HepG2 (cell line): ENCODE results near the gene LYZL1. TPM values are rescaled to one million over a fixed set of nuclear protein-coding genes. Genes with fewer than 3 reads are reported as not detected.

Experiments used
- DR1 ChIP-seq: sonication (generic); formaldehyde crosslinking; IDR thresholded peaks from 2 replicates; pipeline ENCODE4 v1.8.0; 2021; ENCODE audit warnings: mild to moderate bottlenecking, missing genetic modification reagents, inconsistent platforms
- HNF1A ChIP-seq, 2 experiments: sonication (generic) in 1 of 2; formaldehyde crosslinking in 1 of 2; IDR thresholded peaks; 2 replicates each; pipeline versions ENCODE4 v1.4.0 to v1.6.1; 2016 to 2020; ENCODE audit warnings: borderline replicate concordance in 1 of 2, low read depth in 1 of 2, mild to moderate bottlenecking in 1 of 2, missing genetic modification reagents in 1 of 2
- HNRNPL ChIP-seq: fragments of 200-400 bp; formaldehyde crosslinking; IDR thresholded peaks from 2 replicates; pipeline ENCODE4 v1.6.1; 2017; ENCODE audit warnings: mild to moderate bottlenecking, low read depth, low read length
- PTBP1 ChIP-seq: fragments of 200-400 bp; formaldehyde crosslinking; IDR thresholded peaks from 2 replicates; pipeline ENCODE4 v1.6.1; 2018; ENCODE audit warnings: low read length, low read depth; ENCODE audit not compliant: poor library complexity, severe bottlenecking
- SALL2 ChIP-seq: sonication (generic); formaldehyde crosslinking; IDR thresholded peaks from 2 replicates; pipeline ENCODE4 v1.8.1; 2023; ENCODE audit warnings: mild to moderate bottlenecking, missing genetic modification reagents, inconsistent platforms
- SIN3B ChIP-seq: fragments of 150-350 bp; IDR thresholded peaks from 2 replicates; pipeline ENCODE4 v1.6.1; 2014; ENCODE audit warnings: low read length
- SMAD9 ChIP-seq: sonication (generic); formaldehyde crosslinking; IDR thresholded peaks from 2 replicates; pipeline ENCODE4 v1.5.1; 2020; ENCODE audit warnings: mild to moderate bottlenecking, missing genetic modification reagents
- STAG1 ChIP-seq: sonication (generic); formaldehyde crosslinking; IDR thresholded peaks from 2 replicates; pipeline ENCODE4 v1.4.0; 2020; ENCODE audit warnings: missing genetic modification reagents
- TOPORS ChIP-seq: sonication (generic); formaldehyde crosslinking; IDR thresholded peaks from 2 replicates; pipeline ENCODE4 v1.8.0; 2023; ENCODE audit warnings: mild to moderate bottlenecking, missing genetic modification reagents
- ZEB1 ChIP-seq: IDR thresholded peaks from 2 replicates; pipeline ENCODE4 v1.6.1; 2012; ENCODE audit warnings: mild to moderate bottlenecking, low read depth, inconsistent platforms; ENCODE audit not compliant: insufficient replicate concordance
- ZFP62 ChIP-seq: sonication (generic); formaldehyde crosslinking; IDR thresholded peaks from 2 replicates; pipeline ENCODE4 v1.4.0; 2020; ENCODE audit warnings: missing genetic modification reagents
- ZNF101 ChIP-seq: sonication (generic); formaldehyde crosslinking; IDR thresholded peaks from 2 replicates; pipeline ENCODE4 v1.4.0; 2020; ENCODE audit warnings: mild to moderate bottlenecking, low read depth, missing genetic modification reagents, borderline replicate concordance
- ZNF3 ChIP-seq: IDR thresholded peaks from 2 replicates; pipeline ENCODE4 v1.7.0; 2017; ENCODE audit warnings: inconsistent platforms
- ZNF510 ChIP-seq: sonication (generic); formaldehyde crosslinking; IDR thresholded peaks from 2 replicates; pipeline ENCODE4 v1.4.0; 2020; ENCODE audit warnings: low read depth, mild to moderate bottlenecking, missing genetic modification reagents
- ZNF800 ChIP-seq: sonication (generic); formaldehyde crosslinking; IDR thresholded peaks from 2 replicates; pipeline ENCODE4 v1.4.0; 2020; ENCODE audit warnings: missing genetic modification reagents
- polyA plus RNA-seq, 8 experiments: library from polyadenylated mRNA; depleted of rRNA in 3 of 8; stranded (reverse) in 7 of 8; unstranded in 1 of 8; fragments of >200 nt; fragmentation: Illumina TruSeq in 4 of 8; extraction: Trizol in 4 of 8; gene quantifications; 2 replicates each; pipeline versions ENCODE4 v1.2.1 to v1.2.3, GENCODE V29; 2011 to 2016; ENCODE audit warnings: low read depth in 4 of 8, missing spikeins in 1 of 8, mixed read lengths in 1 of 8; ENCODE audit not compliant: insufficient read depth in 1 of 8
- total RNA-seq, 5 experiments: library from RNA; depleted of rRNA; stranded (reverse); fragments of >200 nt; fragmentation: Illumina TruSeq; extraction: Trizol; gene quantifications; 2 replicates each; pipeline ENCODE4 v1.2.3, GENCODE V29; 2016; ENCODE audit warnings: low read depth in 1 of 5
- TF ChIP-seq, protein P1 (sequence below): sonication (generic); formaldehyde crosslinking; IDR thresholded peaks from 2 replicates; pipeline ENCODE4 v1.4.0; 2020; ENCODE audit warnings: mild to moderate bottlenecking, missing genetic modification reagents, borderline replicate concordance
- TF ChIP-seq, protein P2 (sequence below): sonication (generic); formaldehyde crosslinking; IDR thresholded peaks from 2 replicates; pipeline ENCODE4 v1.5.1; 2020; ENCODE audit warnings: mild to moderate bottlenecking, missing genetic modification reagents

The LYZL1 gene
- total and polyA plus RNA-seq, 2 of the 13 experiments (the other 11 are each of a cell fraction or from before 2014, with no cell fraction given) = not detected

- TF ChIP-seq HNF1A (IDR thresholded peaks at IDR 0.05; ENCODE audit: low read depth) = 0 out of 2 replicates have a peak, but pooled peaks have one; percentile 33
- no peak; the same call in 1 of the 2 replicates for TF ChIP-seq HNF1A (CRISPR knock-in tag; IDR thresholded peaks at IDR 0.05; ENCODE audit: borderline replicate concordance)
- no peak for TF ChIP-seq TOPORS (CRISPR knock-in tag)
- no peak for TF ChIP-seq PTBP1
- TF ChIP-seq DR1 (CRISPR knock-in tag) = no peak
- no peak for TF ChIP-seq ZNF101
- peak; percentile 10 for TF ChIP-seq ZEB1
- TF ChIP-seq STAG1 (CRISPR knock-in tag) = no peak
- TF ChIP-seq, protein P1, sequence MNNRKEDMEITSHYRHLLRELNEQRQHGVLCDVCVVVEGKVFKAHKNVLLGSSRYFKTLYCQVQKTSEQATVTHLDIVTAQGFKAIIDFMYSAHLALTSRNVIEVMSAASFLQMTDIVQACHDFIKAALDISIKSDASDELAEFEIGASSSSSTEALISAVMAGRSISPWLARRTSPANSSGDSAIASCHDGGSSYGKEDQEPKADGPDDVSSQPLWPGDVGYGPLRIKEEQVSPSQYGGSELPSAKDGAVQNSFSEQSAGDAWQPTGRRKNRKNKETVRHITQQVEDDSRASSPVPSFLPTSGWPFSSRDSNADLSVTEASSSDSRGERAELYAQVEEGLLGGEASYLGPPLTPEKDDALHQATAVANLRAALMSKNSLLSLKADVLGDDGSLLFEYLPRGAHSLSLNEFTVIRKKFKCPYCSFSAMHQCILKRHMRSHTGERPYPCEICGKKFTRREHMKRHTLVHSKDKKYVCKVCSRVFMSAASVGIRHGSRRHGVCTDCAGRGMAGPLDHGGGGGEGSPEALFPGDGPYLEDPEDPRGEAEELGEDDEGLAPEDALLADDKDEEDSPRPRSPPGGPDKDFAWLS (CRISPR knock-in tag) = no peak
- no peak for TF ChIP-seq ZFP62 (CRISPR knock-in tag)
- no peak for TF ChIP-seq SIN3B
- TF ChIP-seq, protein P2, sequence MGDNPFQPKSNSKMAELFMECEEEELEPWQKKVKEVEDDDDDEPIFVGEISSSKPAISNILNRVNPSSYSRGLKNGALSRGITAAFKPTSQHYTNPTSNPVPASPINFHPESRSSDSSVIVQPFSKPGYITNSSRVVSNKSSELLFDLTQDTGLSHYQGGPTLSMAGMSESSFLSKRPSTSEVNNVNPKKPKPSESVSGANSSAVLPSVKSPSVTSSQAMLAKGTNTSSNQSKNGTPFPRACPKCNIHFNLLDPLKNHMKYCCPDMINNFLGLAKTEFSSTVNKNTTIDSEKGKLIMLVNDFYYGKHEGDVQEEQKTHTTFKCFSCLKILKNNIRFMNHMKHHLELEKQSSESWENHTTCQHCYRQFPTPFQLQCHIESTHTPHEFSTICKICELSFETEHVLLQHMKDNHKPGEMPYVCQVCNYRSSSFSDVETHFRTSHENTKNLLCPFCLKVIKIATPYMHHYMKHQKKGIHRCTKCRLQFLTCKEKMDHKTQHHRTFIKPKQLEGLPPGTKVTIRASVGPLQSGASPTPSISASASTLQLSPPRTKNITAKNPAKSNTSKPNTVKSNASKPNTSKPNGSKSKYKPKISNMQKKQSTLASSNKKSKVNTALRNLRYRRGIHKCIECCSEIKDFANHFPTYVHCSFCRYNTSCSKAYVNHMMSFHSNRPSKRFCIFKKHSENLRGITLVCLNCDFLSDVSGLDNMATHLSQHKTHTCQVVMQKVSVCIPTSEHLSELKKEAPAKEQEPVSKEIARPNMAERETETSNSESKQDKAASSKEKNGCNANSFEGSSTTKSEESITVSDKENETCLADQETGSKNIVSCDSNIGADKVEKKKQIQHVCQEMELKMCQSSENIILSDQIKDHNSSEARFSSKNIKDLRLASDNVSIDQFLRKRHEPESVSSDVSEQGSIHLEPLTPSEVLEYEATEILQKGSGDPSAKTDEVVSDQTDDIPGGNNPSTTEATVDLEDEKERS (CRISPR knock-in tag) = no peak
- TF ChIP-seq ZNF3 (CRISPR knock-in tag) = no peak
- no peak for TF ChIP-seq HNRNPL
- no peak; the same call in 1 of the 2 replicates for TF ChIP-seq ZNF800 (CRISPR knock-in tag)
- no peak for TF ChIP-seq SALL2 (CRISPR knock-in tag)
- 0 out of 2 replicates have a peak, but pooled peaks have one; percentile 22 for TF ChIP-seq ZNF510
- 0 out of 2 replicates have a peak, but pooled peaks have one; percentile 17 for TF ChIP-seq SMAD9 (CRISPR knock-in tag)
These were observed 38.2 kb downstream of the LYZL1 start (continued) for GRCh38 chr10:29326886-29327745.
